Endodermal cell (in vitro differentiated cells): Measurements from ENCODE around the gene RNF20. TPM values are rescaled to one million over a fixed set of nuclear protein-coding genes. Genes with fewer than 3 reads are reported as not detected.
A peak's percentile ranks its signal among the peaks of the same experiment; 100 is the strongest.
"Not testable (repeated sequence)": the region's sequence is repeated elsewhere in the genome, so short reads cannot be mapped to it uniquely, and the experiment has no call there.

ENCODE experiments used
- DNase-seq: peaks from one replicate; pipeline ENCODE4 v3.0.0-alpha.2; 2017
- H3K27ac ChIP-seq: 2 replicates; pipeline ENCODE4 v1.5.1; 2013; ENCODE audit warnings: mild to moderate bottlenecking, low read depth, low read length, moderate library complexity
- H3K27me3 ChIP-seq: 2 replicates; pipeline ENCODE4 v1.6.1; 2013; ENCODE audit warnings: mild to moderate bottlenecking, low read length, moderate library complexity; ENCODE audit not compliant: insufficient read depth, control insufficient read depth, poor library complexity, severe bottlenecking
- H3K36me3 ChIP-seq: 2 replicates; pipeline ENCODE4 v1.7.0; 2013; ENCODE audit warnings: mild to moderate bottlenecking, low read length, moderate library complexity; ENCODE audit not compliant: control insufficient read depth, insufficient read depth
- H3K4me1 ChIP-seq: one replicate; pipeline ENCODE4 v1.7.0; 2013; ENCODE audit warnings: low read length; ENCODE audit not compliant: control insufficient read depth, insufficient read depth
- H3K4me3 ChIP-seq: 2 replicates; pipeline ENCODE4 v1.5.1; 2013; ENCODE audit warnings: mild to moderate bottlenecking, low read length, moderate library complexity
- H3K9ac ChIP-seq: 2 replicates; pipeline ENCODE4 v1.6.1; 2013; ENCODE audit warnings: mild to moderate bottlenecking, low read length, moderate library complexity; ENCODE audit not compliant: poor library complexity, severe bottlenecking; ENCODE audit errors: extremely low read depth
- H3K9me3 ChIP-seq: 2 replicates; pipeline ENCODE4 v1.6.1; 2013; ENCODE audit warnings: mild to moderate bottlenecking, low read length, moderate library complexity; ENCODE audit not compliant: control insufficient read depth
- H3K27ac Mint-ChIP-seq: 2 replicates; pipeline ENCODE4 v1.8.0; 2020; ENCODE audit warnings: mixed read lengths
- H3K27me3 Mint-ChIP-seq: 2 replicates; pipeline ENCODE4 v1.8.0; 2021; ENCODE audit warnings: mild to moderate bottlenecking, mixed read lengths; ENCODE audit not compliant: insufficient read depth
- H3K36me3 Mint-ChIP-seq: 2 replicates; pipeline ENCODE4 v1.8.0; 2020; ENCODE audit warnings: low read depth, mixed read lengths
- H3K4me1 Mint-ChIP-seq: 2 replicates; pipeline ENCODE4 v1.8.0; 2020; ENCODE audit warnings: mixed read lengths
- H3K4me3 Mint-ChIP-seq: 2 replicates; pipeline ENCODE4 v1.8.0; 2020; ENCODE audit warnings: mild to moderate bottlenecking, moderate library complexity, mixed read lengths
- H3K9me3 Mint-ChIP-seq: 2 replicates; pipeline ENCODE4 v1.8.0; 2020; ENCODE audit warnings: mild to moderate bottlenecking, mixed read lengths
- CTCF ChIP-seq: fragments of 200-600 bp; sonication (generic); conservative IDR thresholded peaks from 2 replicates; pipeline ENCODE4 v1.5.0; 2021; ENCODE audit warnings: antibody characterized with exemption, mild to moderate bottlenecking
- WGBS, 2 experiments: methylation state at CpG; one replicate each; pipeline versions ENCODE4 v1.1.5 to v1.1.7; 2013; ENCODE audit warnings: missing lambda C conversion rate in 2 of 2, mixed read lengths in 1 of 2; ENCODE audit not compliant: insufficient coverage in 1 of 2, insufficient read length in 1 of 2; 5-methylcytosine and 5-hydroxymethylcytosine counted together
- total RNA-seq, 2 donors: library from RNA; stranded (reverse); fragmentation: NEBNext Ultra II Directional in 1 of 2; extraction: Animal tissue kit (Norgen Biotek cat#: 25700) in 1 of 2; gene quantifications; 2 replicates in 1 of 2; 3 replicates in 1 of 2; pipeline ENCODE4 v1.2.1, GENCODE V29; 2021

The RNF20 gene
- total RNA-seq, 2 donors from 2014 or later = 45.4 to 58.4 TPM

GRCh38 chr9:101514071-101514470, 19.6 kb upstream of the RNF20 start:
- no peak for DNase-seq
- H3K9me3 Mint-ChIP-seq = no peaks in the 10 kb centered on the region
- Histone ChIP-seq H3K27me3 (no peaks in the 10 kb centered on the region), H3K27ac (no peak overlapping the region), H3K4me1 (no peaks in the 10 kb centered on the region), H3K4me3 (no peak overlapping the region), H3K9ac (no peak overlapping the region), H3K36me3 (no peaks in the 10 kb centered on the region), H3K9me3 (no peaks in the 10 kb centered on the region)
- 60 to 79% methylated on average over 1 of the region's 2 CpGs for whole genome bisulfite sequencing, 2 experiments
- H3K27ac Mint-ChIP-seq = no peak overlapping the region
- no peaks in the 10 kb centered on the region for H3K36me3 Mint-ChIP-seq
- H3K27me3 Mint-ChIP-seq = peaks cover under 1% of the 10 kb centered on the region
- no peak overlapping the region for H3K4me3 Mint-ChIP-seq
- no peak for TF ChIP-seq CTCF
- peaks cover 21% of the 10 kb centered on the region for H3K4me1 Mint-ChIP-seq

GRCh38 chr9:101516655-101517054, 17.0 kb upstream of the RNF20 start:
- no peaks in the 10 kb centered on the region for H3K36me3 ChIP-seq
- Mint-ChIP-seq H3K9me3 (no peaks in the 10 kb centered on the region), H3K4me1 (peaks cover 21% of the 10 kb centered on the region), H3K27me3 (peaks cover 3% of the 10 kb centered on the region), H3K27ac (no peak overlapping the region), H3K36me3 (no peaks in the 10 kb centered on the region), H3K4me3 (no peak overlapping the region)
- H3K27me3 ChIP-seq = no peaks in the 10 kb centered on the region
- no peak for DNase-seq
- H3K4me3 ChIP-seq = no peak overlapping the region
- no peaks in the 10 kb centered on the region for H3K4me1 ChIP-seq
- no peaks in the 10 kb centered on the region for H3K9me3 ChIP-seq
- H3K27ac ChIP-seq = no peak overlapping the region
- TF ChIP-seq CTCF = no peak
- H3K9ac ChIP-seq = no peak overlapping the region
- WGBS, 2 experiments = 89% methylated on average over 1 of the region's 1 CpG; no CpG with 5 or more reads in 1 of the 2 experiments

GRCh38 chr9:101518489-101518888, 15.2 kb upstream of the RNF20 start:
- 88 to 92% methylated on average over 2 to 3 of the region's 3 CpGs for WGBS, 2 experiments
- not testable (repeated sequence) for H3K27ac Mint-ChIP-seq, H3K27me3 ChIP-seq, H3K4me1 ChIP-seq, H3K9me3 Mint-ChIP-seq, H3K27ac ChIP-seq, H3K4me1 Mint-ChIP-seq, DNase-seq, H3K36me3 ChIP-seq, H3K4me3 Mint-ChIP-seq, H3K4me3 ChIP-seq, H3K36me3 Mint-ChIP-seq, H3K9ac ChIP-seq, H3K27me3 Mint-ChIP-seq, H3K9me3 ChIP-seq

- 86 to 87% methylated on average over 5 to 6 of the region's 6 CpGs for WGBS, 2 experiments
- no peak for TF ChIP-seq CTCF
- Histone ChIP-seq H3K27me3 (no peaks in the 10 kb centered on the region), H3K9ac (no peak overlapping the region), H3K27ac (no peak overlapping the region), H3K9me3 (no peaks in the 10 kb centered on the region), H3K4me1 (no peaks in the 10 kb centered on the region), H3K36me3 (no peaks in the 10 kb centered on the region), H3K4me3 (no peak overlapping the region)
- Mint-ChIP-seq H3K27ac (no peak overlapping the region), H3K27me3 (peaks cover 5% of the 10 kb centered on the region), H3K4me3 (no peak overlapping the region), H3K36me3 (no peaks in the 10 kb centered on the region), H3K4me1 (peaks cover 6% of the 10 kb centered on the region), H3K9me3 (no peaks in the 10 kb centered on the region)
- peak; percentile 53 for DNase-seq
Measured at GRCh38 chr9:101524371-101524770, 9.3 kb upstream of the RNF20 start.
